LHCN-M2 (cell line): ENCODE data around the gene SLC4A2. TPM values are rescaled to one million over a fixed set of nuclear protein-coding genes. Genes with fewer than 3 reads are reported as not detected.
"Not testable (repeated sequence)": the region's sequence is repeated elsewhere in the genome, so short reads cannot be mapped to it uniquely, and the experiment has no call there.

Experiments
- DNase-seq: peaks from one replicate; pipeline ENCODE4 v3.0.0-alpha.2; 2012; ENCODE audit warnings: low read depth
- total RNA-seq: library from RNA; depleted of rRNA; stranded (reverse); fragments of >200 nt; gene quantifications from 2 replicates; pipeline ENCODE4 v1.2.3, GENCODE V29; 2014

Gene SLC4A2
- total RNA-seq, 1 experiment from 2014 or later: 291 TPM

DNA sequence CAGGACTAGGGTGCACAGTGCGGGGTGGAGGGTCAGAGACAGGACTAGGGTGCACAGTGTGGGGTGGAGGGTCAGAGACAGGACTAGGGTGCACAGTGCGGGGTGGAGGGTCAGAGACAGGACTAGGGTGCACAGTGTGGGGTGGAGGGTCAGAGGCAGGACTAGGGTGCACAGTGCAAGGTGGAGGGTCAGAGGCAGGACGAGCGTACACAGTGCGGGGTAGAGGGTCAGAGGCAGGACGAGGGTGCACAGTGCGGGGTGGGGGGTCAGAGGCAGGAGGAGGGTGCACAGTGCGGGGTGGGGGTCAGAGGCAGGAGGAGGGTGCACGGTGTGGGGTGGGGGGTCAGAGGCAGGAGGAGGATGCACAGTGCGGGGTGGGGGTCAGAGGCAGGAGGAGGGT lies 15.9 kb upstream of the SLC4A2 start:
- not testable (repeated sequence) for DNase-seq

DNA sequence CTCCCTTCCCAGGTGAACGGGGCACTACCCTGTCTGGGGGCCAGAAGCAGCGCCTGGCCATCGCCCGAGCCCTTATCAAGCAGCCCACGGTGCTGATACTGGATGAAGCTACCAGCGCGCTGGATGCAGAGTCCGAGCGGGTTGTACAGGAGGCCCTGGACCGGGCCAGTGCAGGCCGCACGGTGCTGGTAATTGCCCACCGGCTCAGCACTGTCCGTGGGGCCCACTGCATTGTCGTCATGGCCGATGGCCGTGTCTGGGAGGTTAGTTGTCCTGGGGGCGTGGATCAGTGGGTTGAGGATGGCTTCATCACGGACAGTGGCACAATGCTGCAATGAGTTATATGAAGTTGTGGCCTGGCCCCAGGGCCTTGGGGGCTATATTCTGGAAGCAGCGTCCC lies 15.4 kb upstream of the SLC4A2 start:
- no peak for DNase-seq

DNA sequence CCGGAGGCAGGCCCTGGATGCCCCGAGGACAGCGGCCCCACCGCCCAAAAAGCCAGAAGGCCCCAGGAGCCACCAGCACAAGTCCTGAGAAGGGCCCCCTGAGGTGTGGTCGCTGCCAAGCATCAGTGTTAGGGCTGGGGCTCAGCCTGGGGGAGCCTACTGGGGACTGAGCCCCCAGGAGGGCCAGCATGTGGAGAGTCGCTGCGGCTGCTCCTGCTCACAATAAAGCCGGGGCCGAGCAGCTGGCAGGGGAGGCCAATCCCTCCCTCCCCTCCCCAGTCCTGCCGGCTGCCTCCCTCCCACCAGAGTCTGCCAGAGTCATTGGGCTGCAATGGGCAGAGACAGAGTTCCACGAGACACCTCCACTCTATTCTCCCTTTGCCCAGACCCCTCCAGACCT lies 14.1 kb upstream of the SLC4A2 start:
- no peak for DNase-seq

DNA sequence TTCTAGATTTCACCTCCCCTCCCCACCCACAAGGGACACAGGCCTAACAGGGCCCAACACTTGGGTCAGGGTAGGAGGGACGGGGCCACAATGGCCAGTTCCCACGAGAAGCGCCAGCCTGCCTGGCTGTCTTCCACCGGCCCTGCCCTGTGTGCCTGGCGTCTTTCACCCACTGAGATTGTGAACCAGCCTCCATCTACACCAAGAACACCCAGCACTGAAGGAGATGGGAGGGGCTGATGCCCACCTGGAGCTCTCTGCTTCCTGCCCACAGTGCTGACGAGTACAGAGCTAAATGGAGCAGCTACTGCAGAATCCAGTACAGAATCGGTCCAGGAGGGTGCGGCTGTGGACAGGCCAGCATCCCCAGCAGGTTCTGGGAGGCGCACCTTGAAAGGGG lies 13.4 kb upstream of the SLC4A2 start:
- DNase-seq: no peak

DNA sequence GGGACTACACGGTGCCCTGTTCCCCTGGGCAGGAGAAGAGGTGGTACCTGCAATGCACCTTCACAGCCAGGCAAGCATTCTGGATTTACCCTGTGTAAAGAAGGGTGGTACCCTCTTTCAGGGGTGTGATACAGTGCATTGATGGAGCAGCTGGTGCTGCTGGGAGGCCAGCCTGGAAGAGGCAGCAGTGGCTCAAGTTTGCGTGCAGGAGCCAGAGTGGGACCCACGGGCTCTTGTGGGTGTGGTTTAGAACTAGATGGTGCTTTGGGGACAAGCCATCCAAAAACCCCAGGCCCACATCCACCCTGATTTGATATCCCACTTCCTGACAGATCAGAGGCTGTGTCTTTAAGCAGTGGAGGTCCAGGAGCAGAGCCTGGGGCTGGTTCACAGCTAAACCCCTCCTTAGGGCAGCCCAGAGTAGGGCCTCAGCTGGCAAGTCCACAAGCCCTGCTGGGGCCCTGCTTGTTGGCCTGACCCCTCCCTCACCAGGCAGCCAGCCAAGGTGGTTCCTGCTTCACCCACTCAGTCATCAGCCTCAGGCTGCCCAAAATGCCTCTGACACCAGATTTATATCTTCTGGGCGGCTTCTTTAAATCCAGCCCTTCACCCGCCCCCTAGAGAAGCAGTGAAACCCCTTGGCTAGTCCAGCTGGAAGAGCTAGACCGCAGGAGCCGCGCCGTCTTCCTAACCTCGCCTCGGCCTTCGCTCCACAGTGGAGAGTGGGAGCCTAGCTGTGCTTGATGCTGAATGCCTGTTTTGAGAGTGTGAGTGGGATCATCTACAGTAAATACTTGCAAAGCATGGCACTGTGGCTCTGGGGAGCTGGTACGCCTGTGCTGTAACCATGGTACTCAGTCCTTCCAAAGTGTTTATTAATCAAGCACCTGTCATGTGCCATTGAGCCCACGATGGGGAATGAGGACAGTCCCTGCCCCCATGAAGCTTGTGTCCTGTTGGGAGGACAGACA lies 12.5 kb upstream of the SLC4A2 start:
- DNase-seq: peak; percentile 55

DNA sequence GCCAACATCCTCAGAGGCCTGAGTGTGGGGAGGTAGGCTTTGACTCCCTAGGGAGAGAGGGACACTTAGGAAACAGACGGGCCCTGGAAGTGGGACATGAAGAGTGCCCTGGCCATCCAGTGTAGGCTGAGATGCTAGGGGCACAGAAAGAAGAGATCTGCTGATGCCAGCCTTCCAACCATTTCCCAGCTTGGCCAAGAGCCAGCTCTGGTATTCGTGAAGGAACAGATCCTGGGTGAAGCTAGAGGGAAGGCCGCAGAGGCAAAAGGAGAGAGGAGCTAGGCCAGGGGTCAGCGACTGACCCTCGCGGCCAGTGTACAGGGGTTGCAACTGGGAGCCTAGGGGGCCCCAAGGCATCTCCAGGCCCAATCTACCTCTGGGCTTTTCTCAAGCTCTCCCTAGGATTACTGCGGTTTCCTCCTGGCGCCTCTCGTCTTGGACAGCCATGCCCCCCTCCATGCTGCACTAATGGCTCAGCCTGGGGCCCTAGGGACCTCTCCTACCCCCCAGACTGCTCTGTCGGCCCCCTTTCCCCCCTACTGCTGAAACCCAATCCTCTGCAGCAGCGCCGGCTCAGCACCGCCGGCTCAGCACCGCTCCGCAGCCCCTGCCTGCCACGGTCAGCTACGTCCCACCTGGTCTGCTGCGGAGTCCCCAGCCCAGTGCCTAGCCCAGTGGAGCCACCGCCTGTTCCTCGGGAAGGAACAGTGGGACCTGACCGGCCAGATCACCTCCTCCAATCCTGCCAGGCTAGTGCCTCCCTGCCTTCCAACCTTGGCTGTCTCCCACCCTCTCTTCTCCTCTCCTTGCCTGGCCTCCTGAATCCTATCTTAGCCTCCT lies 11.2 kb upstream of the SLC4A2 start, which contains the start of gene ASIC3:
ASIC3 (plus strand) TSS at position 556 of the 840 bp plus-strand sequence. CDS start 355 bp downstream, outside the sequence.
- DNase-seq: no peak

DNA sequence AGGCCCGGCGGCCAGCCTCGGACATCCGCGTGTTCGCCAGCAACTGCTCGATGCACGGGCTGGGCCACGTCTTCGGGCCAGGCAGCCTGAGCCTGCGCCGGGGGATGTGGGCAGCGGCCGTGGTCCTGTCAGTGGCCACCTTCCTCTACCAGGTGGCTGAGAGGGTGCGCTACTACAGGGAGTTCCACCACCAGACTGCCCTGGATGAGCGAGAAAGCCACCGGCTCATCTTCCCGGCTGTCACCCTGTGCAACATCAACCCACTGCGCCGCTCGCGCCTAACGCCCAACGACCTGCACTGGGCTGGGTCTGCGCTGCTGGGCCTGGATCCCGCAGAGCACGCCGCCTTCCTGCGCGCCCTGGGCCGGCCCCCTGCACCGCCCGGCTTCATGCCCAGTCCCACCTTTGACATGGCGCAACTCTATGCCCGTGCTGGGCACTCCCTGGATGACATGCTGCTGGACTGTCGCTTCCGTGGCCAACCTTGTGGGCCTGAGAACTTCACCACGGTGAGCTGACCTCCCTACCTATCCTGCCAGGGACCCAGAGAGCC lies 10.4 kb upstream of the SLC4A2 start:
- DNase-seq: no peak

DNA sequence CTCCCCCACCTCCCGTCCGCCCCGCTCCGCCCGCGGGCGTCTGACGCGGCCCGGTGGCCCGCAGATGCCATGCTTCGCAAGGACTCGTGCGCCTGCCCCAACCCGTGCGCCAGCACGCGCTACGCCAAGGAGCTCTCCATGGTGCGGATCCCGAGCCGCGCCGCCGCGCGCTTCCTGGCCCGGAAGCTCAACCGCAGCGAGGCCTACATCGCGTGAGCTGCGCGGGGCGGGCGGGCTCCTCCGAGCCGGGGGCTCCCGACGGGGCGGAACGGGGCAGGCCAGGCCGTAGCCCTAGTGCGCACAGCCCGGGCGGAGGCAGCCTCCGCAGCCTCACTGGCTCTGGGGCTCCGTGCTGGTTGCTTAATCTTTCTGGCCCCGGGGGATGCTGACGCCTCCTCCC lies 8.3 kb upstream of the SLC4A2 start:
- no peak for DNase-seq

DNA sequence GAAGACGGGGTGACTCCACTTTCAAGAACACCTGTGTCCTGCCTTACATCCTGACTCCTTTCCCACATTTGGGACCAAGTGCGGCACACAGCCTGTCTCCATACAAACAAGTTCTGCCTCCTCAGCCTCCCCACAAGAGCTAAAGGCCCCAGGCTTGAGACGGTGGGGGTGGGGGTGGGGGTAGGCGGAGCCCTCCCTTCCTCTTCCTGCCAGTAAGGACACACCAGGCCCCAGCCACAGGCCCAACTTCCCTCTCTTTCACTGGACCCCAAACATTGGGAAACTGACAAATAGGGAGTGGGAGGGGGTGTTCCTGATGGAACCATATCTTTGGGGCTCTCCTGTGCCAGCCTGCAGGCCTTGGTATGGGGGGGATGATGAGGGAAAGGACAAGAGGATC lies 6.3 kb upstream of the SLC4A2 start:
- DNase-seq: no peak

DNA sequence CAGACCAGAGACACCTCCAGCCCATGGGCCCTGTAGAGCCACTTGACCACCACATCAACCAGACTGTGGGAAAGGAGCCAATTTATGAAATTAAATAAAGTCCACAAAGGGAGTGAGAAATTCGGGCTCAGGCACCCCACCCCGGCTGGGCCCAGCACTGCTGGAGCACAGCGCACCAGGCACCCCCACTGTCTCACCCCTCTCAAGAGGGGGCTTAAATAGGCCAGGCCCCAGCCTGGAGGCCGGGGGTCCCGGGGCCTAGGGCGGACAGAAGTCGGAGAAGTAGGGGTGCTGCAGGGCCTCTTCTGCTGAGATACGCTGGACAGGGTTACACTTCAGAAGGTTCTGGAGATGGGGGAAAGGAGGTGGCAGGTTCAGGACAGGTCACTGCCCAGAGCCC lies 5.6 kb upstream of the SLC4A2 start:
- no peak for DNase-seq

DNA sequence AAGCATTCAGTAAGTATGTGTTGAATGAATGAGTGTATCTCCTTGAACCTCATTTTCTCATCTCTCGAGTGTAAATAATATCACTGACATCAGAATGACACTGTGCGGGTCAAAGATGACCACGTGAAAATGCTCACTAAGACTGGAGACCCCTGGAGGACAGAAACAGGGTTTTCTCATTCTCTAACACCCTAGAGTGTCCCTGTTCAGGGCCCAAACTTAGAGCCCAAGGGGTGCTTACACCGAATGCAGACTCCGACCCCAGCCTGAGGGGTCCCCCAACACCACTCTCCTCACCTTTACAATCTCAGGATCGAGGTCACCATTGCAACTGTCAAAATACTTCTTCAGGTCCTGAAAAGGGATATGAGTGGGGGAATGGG lies 3.1 kb upstream of the SLC4A2 start:
- DNase-seq: peak; percentile 25

DNA sequence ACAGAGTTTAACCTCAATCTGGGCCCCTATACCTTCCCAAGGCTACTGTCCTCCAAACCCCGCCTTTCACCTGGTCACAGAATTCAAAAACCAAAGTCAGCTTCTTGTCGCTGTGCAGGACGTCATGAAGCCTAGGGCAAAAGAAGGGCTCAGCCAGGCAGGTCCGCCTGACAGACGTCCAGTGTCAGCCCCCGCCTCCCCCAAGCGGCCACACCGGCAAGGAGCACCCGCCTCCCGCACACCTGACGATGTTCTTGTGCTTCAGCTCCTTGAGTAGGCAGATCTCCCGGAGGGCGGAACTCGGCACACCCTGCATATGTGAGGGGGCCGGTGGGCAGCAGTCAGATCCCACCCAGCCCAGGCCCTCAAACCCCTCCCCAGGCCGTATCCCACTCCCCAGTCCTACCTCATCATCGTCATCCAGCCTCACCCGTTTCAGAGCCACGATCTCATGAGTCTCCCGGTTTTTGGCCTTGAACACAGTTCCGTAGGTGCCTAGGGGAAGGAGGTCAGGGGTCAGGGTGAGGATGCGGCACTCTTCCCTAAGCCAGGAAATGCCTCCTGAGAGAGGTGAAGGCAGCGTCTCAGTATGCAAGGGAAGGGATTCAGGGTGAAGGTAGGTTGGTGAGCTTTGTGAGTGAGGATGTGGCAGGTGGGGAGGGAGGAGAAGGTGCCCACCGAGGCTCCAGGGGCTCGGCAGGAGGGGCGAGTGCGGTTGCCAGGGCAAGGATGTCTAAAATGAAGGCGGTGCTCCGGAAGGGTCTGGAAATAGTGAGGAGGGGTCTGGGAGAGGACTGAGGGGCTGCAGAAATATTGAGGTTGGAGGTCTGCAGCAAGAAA lies 2.5 kb upstream of the SLC4A2 start:
- no peak for DNase-seq

DNA sequence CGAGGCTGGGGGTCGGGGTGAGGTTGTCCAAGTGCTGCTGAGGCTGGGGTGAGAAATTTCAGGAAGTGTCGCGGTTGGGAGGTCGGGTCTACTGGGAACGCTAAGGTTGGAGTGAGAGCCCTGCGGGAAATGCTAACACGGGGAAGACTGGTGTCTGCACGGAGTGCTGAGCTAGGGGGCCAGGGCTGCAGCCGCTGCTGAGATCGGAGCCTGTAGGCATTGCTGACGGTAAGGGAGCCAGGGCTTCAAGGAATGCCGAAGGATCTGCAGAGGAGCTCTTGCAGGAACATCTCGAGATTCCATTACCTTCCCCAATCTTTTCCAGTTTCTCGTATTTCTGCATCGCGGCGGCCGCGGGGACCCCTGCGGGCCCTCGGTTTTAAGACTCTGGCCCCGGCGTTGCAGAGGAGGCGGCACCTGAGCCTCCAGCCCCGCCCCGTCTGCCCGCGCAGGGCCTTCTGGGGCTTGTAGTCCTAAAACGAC lies 1.8 kb upstream of the SLC4A2 start, which contains the start of gene CDK5:
CDK5 (minus strand) TSS at position 392 of the 483 bp plus-strand sequence; CDS start at position 343, 49 bp downstream.
- DNase-seq: no peak

DNA sequence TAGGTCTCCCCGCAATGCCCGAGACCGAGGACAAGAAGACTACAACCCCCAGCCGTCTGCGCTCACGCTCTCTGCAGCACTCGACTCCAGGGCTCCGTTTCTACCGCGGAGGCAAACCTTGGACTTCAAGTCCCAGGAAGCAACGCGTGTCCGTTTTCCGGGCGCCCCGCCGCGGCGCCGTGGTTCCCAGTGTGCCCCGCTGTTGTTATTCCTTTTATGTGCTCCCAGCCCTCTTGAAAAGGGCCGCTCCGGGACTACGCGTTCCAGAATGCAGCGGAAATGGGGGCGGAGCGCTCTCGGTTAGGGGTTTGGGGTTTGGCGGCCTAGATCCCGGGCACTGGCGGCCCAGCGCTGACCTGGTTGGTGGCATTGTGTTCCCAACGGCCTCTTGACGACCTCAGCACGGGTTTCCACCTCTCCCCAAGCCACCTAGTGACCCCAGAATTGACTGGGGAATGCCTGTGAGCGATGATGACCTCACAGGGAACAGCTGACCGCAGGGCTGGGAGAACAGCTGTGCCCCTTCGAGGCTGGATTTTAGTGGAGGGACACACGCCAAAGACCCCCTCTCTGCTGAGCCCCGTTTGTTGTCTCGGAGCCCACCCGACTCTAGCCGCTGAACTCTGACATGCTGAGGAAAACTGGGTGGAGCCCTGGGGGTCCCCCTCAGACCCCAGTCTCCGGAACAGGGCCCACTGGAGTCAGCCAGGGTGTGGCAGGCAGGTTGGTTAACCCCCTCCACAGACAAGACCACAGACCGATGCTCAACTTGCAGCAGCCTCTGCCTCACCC lies 1.2 kb upstream of the SLC4A2 start:
- peak; percentile 100 for DNase-seq

DNA sequence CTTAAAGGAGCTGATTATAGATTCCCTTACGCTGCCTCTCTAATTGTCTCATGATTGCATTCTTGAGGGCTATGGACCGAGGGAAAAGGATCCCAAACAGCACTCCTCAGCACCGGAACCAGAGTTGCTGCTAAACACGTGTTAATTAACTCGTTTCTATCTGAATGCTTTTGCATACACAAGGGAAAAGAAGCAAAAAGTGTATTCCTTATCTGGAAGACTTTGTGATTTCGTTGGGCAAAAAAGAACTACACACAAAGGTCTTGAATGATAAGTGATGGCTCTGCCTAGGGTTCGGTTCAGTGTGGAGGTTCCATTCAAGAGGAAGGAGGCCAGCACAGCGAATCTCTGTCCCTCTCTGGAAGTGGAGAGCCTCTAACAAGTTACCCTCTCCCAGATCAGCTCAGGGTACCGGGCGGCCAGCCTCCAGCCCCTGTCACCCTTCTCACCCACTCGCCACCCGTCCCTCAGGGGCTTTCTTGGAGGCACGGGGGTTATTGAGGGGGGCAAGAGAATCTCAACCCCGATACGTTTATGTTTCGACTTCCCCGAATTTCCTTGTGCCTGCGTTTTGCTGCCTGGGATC lies 515 bp upstream of the SLC4A2 start:
- DNase-seq: no peak

DNA sequence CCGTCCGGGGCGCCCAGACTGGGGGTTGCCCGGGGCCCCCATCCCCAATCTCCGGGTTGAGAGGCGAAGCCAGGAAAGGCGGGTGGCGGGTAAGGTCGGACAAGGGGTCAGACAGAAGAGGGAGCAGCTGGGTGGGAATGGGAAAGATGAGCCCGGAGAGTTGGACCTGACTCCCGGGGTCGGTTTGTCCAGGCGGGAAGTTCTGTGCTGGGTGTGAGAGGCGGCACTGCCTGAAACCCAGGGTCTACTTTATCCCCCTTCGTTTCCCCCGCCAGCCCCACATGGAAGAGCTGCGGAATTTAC lies 675 bp downstream of the SLC4A2 start:
- DNase-seq: no peak

DNA sequence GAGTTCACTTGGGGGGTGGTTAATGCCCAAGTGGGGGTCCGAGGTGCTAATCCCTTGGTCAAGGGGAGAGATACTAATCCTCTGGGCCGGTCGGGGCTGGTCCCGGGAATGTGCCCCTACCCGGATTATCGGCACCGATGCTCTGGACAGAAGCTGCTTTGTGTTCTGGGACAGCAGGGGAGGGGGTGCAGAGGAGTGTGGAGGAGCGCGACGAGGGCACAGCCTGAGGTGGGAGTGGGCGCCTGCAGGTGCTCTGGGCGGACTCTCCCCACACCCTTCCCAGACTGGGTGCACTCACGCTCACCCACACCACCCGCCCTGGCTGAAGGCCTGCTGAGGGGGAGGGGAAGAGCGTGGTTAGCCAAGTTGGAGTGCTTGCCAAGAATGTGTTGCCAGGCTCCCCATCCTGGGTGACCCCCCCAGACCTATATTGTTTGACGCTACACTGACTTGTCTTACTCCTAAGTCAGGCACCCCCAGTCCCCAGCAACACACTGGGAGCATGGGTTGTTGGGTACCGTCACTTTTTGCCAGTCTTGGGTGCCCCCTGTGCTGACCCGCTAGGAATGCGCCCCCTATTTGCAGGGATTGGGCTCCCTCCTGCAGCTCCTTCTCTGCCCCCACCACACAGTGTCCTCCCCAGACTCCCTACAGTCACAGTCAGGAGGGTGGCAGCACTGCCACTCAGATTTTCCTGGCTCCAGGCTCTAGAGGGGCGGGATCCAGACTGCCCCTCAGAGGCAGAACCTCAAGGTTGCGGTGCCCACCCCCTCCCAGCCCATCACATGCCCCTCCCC lies 1.2 kb downstream of the SLC4A2 start:
- DNase-seq: peak; percentile 68

DNA sequence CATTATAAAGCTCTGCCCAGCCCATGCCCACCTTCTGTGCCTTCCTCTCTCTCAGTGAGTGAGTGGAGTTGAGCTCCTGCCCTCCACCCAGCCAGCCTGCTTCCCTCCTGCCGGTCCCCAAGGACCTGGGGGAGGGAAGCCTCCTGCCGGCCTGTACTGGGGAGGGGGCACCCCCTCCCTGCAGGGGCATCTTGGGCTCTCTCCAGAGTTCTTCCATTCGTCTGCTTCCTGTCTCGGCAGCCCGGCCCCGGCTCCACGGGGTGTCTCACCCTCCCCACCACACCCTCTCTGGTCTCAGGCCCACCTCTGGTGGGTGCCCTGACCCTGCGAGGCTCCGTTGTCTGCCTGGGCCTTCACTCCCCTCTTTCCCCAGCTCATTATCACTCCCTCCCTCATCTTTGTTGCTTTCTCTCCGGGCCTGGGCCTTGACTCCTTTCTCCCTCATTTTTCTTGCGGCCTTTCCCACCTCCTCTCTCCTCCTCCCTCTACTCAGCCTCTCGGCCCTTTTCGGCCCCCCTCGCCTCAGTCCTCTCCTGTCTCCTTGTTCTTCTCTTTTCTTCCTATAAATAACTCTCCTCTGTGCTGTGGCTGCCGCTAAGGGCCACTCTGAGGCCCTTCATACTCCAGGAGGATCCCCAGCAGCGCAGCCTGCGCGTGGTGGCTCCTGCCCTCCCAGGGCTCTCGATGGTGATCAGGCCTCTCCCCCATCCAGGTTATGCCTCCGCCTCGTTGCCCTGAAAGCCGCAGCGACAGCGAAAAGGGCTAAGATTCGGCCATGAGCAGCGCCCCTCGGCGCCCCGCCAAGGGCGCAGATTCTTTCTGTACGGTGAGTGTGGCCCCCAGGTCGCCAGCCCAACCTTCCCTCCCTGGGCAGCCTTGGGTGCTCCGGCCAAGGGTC lies 2.1 kb downstream of the SLC4A2 start:
- DNase-seq: no peak
